Left renal pelvis (tissue), 4 donors: ENCODE results near the gene MLLT1. TPM values are rescaled to one million over a fixed set of nuclear protein-coding genes. Genes with fewer than 3 reads are reported as not detected.

Experiments
- DNase-seq, 4 donors: peaks; one replicate each; pipeline ENCODE4 v3.0.0-alpha.2; 2013; ENCODE audit warnings: low read depth in 4 of 4, low spot score in 3 of 4
- polyA plus RNA-seq, 4 donors: library from polyadenylated mRNA; unstranded; fragments of 120-200 nt; gene quantifications; one replicate each; pipeline ENCODE4 v1.2.1, GENCODE V29; 2013; ENCODE audit not compliant: insufficient read length in 4 of 4

The MLLT1 gene
- polyA plus RNA-seq, 4 donors, result 72.5 to 118 (median 76.5) TPM

DNA sequence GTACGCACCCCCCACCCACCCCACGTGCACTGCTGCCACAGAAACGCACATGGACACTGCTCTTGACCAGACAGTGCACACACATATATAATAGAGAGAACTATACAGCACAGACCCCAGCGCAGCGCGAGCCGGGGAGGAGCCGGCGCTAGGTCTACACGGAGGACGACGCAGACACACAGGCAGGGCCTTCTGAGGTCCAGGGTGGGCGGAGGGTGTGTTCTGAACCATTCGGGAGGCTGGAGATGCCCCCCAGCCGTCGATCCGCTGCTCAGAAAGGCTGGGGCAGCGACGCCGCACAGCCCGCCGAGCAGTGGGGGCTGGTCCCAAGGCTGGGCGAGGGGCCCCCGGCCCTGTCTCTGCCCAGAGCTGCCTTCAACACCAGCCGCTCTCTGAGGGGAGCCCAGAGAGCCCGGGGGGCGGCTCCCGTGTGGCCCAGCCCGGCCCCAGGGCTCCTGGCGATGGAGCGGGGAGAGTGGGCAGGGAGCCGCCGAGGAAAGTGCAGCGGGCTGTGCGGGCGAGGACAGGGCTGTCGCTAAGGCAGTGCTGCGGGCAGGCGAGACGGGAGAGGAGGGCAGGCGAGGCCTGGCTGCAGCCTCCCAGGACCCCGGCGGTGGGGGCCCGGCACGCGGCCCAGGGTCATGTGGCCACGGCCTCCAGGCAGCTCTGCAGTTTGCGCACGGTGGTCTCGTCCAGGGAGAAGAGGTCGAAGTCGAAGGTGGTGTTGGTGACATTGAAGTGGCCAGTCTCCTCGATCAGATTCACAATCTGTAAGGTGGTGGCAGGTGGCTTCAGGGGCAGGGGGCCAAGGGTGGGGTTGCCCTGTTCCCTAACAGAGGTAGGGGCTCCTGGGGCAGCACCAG is 67.1 kb downstream of the MLLT1 start:
- no peak for DNase-seq

DNA sequence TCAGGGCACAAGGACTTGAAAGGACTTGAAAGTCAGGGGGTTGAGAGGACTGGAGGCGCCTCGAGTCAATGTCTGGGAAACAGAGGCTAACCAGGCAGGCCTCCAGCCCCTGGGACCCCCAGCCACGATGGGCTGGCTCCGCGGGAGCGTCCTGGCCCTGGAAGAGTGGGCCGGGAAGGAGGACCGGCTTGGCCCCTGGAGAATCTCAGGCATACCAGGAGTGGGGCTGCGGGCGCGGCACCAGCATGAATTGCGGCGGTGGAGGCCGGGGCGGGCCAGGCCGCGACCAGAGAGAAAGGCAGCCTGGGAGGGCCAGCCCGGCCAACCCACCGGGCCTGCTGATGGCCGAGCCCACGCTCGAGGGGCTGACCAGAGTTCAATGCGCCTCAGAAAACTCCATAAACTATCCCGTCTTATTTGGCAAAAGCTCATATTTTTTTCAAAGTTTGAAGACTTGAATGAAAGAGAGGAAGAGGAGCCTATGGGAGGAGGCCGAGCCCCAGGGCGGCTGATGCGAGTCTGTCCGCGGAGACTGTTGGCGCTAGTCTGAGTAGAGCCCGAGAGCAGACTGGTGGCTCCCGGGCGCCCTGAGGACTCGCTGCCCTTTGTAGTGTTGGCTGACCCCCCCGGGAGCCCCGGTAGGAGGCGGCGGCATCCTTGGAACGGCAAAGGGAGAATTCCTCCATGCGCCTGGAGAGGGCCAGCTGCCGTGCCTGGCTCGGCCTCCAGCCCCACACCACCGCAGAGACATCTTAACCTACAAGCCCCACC is 68.0 kb downstream of the MLLT1 start:
- no peak for DNase-seq

DNA sequence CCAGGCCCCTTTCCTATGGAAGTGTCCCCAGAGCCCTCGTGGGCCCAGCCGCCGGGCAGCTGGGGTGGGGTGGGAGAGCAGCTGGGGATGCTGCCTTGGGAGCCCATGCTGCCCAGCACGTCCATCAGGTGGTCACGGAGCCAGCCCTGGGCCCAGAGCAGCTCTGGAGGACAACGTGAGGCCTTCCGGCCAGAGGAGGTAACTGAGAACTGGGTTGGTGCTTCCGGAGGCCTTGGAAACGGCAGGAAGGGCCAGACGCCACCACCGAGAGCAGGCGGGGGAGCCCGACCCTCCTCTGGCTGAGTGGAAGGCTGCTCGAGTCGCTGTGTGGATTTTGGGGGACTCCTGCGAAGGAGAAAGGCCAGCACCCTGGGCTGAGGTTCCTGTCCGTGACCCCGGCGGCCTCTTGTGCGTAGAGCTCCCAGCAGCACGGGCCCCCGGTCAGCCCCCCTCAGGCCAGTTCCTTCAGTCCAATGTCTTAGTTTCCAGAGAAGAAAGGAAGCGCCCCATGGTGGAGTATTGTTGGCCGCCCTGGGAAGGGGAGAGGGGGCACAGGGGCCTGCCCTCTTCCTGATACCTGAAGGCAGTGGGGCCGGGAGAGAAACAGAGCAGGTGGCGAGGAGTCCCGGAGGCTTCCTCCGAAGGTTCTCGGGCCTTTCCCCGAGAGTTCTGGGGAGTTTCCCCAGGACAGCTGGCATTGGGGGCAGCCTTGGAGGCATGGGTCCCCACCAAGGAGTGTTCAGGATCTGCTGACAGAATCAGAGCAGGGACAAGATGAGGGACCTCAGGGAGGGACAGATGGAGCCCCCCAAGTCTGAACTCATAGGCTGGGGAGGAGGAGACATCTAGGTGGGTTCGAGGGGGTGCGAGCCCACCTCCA is 68.8 kb downstream of the MLLT1 start:
- DNase-seq, result no peak

DNA sequence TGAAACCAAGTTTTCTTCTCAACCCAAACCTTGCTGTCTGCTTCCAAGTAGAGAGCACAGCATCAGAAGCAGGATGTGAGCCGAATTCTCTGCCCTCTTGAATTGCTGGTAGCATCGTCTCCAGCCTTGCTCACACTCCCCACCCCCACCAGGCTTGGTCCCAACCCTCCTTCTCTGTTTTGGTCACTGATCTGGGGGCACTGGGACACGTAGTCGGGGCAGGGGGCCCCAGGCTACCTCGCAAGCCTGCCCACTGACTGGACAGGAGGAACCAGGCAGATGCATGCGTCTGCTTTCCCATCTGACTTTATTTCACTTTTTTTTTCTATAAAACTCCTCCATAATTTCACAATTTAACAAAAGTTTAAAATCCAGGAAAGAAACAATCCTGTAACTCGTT is 69.7 kb downstream of the MLLT1 start:
- DNase-seq, result no peak

DNA sequence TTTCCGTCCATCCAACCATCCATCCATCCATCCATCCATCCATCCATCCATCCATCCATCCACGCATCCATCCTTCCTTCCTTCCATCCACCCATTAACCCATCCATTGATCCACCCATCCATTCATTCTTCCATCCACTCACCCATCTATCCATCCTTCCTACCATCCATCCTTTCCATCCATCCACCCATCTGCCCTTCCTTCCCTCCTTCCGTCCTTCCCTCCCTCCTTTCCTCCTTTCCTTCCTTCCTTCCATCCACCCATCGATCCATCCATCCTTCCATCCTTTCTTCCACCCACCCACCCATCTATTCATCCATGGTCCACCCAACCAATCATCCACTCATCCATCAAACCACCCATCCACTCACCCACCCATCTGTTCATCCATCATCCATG is 70.1 kb downstream of the MLLT1 start:
- DNase-seq, result no peak

DNA sequence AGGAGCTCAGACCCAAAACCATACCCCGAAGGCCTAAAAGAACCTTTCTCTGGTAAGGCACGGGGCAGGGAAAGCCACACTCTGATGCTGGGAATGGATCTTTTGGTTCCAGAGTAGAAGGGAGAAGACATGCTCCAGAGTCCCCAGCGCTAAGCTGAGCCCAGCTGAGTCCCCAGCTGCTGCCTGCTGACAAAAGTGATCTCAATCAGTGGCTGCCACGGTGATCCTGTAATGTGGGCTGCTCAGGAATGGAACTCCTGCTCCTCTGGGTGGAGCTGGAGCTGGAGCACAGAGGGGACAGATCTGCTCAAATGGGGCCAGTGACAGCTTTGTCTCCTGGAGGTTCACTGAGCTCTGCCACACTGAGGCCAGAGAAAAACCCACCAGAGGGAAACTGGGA is 70.5 kb downstream of the MLLT1 start:
- no peak for DNase-seq

DNA sequence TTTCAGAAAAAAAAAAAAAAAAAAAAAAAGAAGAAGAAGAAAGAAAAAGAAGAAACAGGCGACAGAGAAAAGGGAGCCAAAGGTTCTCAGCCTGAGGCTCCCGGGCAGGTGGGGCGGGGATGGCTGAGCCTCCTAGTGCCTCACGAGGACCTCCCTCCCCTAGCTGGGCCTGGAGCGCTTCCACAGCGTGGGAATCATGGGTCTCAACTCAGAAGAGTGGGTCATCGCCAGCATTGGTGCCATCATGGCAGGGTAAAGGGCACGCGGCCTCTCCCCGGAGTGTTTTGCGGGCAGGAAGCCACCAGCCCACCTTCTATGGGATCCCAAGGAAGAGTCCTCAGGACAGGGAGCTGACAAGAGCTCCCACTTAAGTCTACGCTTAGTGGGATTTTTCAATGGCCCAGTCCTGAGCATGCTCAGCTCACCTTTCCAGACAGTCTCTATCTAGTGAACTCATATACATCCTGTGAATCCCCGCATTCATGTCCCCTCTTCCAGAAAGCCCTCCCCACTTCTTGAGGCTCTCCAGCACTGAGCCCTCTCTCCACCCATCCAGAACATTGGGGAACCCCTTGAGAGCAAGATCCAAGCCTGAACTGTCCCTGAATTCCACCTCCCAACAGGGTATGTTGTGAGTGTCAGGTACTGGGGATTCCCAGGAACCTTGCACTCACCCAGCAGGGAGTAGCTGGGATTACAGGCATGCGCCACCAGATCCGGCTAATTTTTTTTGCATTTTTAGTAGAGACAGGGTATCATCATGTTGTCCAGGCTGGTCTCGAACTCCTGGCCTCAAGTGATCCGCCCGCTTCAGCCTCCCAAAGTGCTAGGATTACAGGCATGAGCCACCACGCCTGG is 74.7 kb downstream of the MLLT1 start:
- DNase-seq, result no peak

DNA sequence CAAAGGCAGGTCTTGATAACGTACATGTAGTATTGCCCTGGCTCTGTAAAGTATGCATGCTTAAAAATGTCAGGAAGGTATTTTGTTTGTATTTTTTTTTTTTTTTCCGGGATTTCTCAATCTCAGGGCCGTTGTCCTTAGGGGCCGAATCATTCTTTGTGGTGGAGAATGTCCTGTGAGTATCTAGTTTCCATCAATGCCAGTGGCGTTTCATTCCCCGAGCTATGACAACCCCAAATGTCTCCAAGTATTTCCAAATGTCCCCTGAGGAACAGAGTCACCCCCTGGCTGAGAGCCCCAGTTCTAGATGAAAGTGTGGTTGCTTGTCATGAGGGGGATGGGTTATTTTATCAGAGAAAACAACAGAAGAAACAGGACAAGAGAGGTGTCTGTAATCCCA is 75.6 kb downstream of the MLLT1 start:
- DNase-seq, result no peak

DNA sequence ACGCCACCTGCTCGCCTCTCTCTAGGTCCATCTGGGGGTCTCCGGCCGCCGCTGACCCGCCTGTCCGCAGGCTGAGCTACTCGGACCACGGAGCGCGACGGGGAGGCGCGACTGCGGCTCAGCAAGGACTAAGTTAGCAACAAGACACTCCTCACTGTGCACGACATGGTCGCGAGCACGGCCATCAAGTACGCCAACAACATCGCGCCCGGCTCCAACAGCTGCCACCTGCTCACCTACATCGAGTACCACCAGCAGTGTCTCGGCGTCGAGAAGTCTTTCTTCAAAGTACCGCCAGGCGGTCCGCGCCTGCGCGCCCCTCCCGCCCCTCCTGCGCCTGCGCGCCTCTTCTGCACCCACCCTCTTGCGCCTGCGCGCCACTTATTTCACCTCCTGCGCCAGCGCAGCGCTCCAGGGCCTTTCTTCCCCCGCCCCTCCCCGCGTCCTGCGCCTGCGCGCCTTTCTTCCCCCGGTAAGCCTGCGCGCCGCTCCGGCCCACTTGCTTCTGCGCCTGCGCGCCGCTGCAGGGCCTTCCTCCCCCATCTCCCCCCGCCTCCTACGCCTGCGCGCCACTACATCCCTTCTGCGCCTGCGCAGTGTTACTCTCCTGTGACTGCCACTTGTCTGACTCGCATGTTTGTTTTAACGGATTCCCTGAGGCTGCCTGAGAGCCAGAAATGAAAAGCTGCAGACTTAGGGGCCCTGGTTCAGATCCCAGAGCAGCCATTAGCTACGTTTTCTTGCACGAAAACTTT is 80.4 kb downstream of the MLLT1 start:
- peak; percentile 97 to 98 (median 98) for DNase-seq

DNA sequence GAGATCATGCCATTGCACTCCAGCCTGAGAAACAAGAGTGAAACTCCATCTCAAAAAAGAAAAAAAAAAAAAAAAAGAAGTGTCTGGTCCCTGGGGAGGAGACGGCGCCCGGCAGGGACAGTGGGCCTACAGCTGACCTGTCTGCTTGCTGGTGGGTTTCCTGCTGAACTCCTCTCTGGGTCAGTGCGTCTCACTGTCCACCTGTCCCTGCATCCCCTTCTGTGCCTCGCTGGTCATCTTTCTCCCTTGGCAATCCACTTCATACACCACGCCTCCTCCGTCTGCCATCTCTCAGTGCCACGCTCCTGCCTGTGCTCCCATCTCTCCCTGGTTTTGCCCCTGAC is 80.9 kb downstream of the MLLT1 start:
- DNase-seq, result no peak

DNA sequence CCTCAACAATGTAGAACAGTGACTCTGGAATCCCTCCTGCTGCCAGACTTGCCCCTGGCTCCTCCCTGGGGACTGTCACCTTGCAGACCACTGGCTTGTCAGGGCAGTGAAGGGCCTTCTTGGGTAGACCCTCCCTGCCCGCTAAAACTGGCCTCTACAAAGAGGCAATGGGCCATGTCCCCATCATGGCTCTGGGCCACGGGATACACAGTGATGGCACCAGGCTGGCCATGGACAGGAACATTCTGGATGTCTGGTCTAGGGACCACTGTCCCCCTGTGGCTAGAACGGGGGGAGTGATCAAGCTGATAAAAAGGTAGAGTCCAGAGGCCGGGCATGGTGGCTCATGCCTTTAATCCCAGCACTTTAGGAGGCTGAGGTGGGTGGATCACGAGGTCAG is 83.4 kb downstream of the MLLT1 start:
- DNase-seq, result no peak

DNA sequence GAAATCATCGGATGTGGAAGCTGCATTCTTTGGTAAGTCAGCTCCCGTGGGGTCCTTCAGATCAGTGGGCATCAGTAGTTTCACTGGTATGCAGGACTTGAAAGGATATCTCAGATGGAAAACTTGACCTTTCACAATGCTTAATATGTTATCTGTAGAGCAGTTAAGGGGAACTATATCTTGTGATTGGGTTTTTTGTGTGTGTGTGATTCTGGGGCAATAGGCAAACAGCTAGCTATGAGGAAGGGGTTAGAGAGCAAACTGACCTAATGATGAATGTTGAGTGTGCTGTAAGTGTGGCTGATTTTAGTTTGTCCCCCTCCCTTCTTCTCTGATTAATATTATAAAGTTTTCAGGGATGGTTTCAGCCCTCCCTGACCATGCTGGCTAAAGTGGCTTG is 91.0 kb downstream of the MLLT1 start:
- no peak for DNase-seq

DNA sequence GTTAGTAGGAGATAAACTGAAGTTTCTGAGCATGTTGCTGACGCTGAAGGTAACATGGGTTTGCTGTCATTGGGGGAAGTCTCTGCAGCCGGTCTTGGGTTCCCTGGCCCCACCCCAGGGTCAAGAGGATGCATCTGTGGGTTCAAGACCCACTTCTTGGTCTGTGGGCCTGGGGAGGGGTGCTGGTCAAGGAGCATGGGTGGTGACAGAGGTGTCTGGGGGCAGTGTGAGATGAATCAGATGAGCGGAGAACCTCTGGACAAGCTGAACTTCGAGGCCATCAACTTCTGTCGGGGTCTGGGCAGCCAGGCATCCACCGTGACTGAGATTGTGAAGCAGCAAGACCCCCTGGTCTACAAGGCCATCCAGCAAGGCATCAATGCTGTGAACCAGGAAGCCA is 92.4 kb downstream of the MLLT1 start:
- no peak for DNase-seq

DNA sequence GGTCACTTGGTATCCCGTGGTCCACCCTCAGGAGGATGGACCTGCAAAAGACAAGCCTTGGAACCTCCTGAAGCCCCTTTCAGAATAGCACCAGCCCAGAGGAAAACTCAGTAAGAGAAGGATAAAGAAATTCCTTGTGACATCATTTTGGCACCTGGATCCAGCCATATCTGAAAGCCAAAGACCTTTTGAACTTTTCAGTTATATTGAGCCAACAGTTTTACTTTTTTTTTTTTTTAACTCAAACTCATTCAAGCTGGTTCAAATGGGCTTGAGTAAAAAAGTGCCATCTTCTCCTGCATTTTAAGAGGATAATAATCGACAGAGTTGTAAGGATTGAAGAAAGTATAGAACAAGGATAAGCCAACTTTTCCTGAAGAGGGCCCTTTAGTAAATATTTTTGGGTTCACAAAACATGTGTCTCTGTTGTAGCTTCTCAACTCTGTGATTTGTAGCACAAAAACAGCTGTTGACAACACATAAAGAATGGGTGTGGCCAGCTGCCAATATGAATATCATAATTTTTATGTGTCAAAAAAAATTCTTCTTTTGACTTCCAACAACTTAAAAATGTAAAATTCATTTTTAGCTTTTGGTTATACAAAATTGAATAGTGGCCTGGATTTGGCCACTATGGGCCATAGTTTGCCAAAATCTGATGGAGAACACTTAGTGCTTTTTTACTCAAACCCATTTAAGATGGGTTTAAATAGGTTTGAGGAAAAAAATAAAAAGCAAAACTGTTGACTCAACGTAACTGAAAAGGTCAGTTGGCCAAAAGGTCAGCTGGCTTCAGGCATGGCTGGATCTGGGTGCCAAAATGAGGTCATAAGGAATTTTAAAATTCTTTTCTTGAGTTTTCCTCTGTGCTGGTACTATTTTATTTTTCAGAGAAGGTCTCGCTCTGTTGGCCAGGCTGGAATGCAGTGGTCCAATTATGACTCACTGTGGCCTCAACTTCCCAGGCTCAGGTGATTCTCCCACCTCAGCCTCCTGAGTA is 93.6 kb downstream of the MLLT1 start:
- DNase-seq, result no peak

DNA sequence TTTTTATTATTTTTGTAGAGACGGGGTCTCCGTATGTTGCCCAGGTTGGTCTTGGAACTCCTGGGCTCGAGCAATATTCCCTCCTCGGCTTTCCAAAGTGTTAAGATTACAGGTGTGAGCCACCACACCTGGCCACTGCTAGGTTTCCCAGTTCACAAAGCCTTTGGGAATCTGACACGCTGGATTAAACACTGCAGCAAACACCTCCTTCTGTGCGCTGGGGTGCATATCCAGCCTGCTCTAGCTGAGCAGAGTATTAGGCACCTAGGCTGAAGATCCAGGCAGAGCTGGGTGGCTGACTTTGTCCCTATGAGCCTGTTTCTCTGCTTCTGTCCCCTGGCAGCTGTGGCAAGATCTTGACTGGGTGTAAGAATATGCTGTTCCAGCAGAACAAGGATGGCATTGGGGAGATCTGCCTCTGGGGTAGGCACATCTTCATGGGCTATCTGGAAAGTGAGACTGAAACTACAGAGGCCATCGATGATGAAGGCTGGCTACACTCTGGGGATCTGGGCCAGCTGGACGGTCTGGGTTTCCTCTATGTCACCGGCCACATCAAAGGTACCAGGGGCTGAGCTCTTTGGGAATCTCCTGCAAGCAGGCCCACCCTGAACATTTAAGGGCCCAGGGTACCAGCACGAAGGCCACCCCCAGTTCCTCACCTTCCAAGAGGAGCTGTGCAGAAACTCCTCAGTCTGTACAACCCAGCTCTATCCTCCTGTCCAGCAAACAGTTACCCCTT is 94.5 kb downstream of the MLLT1 start:
- no peak for DNase-seq

DNA sequence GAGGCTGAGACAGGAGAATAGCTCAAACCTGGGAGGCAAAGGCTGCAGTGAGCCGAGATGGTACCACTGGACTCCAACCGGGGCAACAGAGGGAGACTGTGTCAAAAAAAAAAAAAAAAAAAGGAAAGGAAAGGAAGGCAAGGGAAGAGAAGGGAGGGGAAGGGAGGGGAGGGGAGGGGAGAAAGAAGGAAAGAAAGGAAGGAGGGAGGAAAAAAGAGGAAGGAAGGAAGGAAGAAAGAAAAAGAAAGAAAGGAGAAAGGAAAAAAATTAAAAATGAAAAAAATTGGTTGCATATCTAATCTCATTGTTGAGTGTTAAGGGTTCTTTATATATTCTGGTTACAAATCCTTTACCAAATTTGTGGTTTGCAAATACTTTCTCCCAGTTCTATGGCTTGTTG is 98.7 kb downstream of the MLLT1 start:
- no peak for DNase-seq

DNA sequence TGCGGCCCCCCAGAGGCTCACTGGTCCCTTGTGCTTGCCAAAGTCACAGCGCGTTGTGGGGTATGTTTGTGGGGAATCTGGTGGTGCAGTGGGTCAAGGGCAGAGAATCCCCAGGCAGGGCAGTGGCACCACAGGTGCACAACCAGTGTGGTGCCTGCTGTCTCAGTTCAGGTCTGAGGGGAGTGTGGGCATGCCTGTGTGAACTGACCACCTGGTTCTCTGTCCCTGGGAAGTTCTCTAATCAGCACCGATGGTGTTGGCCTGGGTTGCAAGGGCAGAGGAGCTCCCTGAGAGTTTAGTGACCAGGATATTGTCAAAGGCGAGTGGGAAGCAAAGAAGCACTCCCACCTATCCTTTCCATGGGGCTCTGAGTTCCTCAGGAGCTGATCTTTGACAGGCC is 106.6 kb downstream of the MLLT1 start:
- no peak for DNase-seq
